Measurements from ENCODE around the gene KMT2E.

DNA sequence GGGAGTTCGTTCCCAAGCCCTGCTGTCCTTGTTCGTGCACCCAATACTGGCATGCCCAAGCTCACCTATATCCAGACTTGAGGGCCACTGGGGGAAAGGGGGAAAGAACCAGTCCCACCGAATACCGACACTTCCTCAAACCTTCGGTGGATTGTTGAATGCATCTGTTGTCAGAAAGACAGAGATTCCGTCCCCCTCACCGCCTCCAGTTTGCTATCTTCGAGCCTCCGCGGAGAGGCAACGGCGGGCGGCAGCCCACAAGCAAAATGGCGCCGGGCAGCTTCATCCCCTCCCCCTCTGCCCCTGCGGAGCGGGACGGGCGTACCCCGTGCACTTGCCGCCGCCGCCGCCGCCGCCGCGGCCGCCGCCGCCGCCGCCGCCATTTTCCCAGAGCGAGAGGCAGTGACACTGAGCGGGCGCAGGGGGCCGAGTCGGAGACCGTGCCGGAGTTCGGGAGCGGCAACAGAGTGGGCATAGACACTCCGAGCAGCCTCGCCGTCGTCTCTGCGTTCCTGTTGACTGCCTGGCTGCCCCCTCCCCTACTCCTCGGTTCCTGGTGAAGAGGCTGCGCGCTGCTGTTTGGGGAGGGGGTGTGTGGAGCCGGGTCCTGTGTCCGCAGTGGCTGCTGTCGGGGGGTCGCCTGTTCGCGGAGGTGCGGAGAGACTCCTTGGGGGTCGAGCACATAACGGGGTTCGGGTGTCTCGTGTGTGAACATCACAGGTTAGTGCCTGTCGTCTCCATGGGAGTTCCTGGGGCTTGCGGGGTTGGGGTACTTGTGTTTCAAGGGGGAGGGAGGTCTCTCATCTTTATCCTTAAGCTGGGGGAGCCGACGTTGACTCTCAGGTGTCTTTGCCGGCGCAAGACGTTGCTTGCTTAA is at the start of gene KMT2E:
- peak in 1 of 3 donors; percentile 40 for TF ChIP-seq POLR2AphosphoS5 (IDR thresholded peaks at IDR 0.05)
- peak in 1 of 2 donors; percentile 34 for TF ChIP-seq CTCF (IDR thresholded peaks at IDR 0.05)
- peak; percentile 56 to 95 for TF ChIP-seq POLR2A (IDR thresholded peaks at IDR 0.05)
- TF ChIP-seq EP300 (IDR thresholded peaks at IDR 0.05), result no peak
